K562 (cell line): ENCODE measurements around the gene KLF1. TPM values are rescaled to one million over a fixed set of nuclear protein-coding genes. Genes with fewer than 3 reads are reported as not detected.

Experiments used
- CHD1 ChIP-seq: fragments of 200-600 bp; sonication (generic); IDR thresholded peaks from one replicate; pipeline ENCODE4 v1.6.1; 2012; ENCODE audit warnings: mild to moderate bottlenecking, moderate library complexity, low read length, inconsistent platforms
- CREM ChIP-seq: IDR thresholded peaks from 2 replicates; pipeline ENCODE4 v1.6.1; 2014; ENCODE audit warnings: antibody characterized with exemption, low read depth
- ESRRA ChIP-seq: fragments of 450-650 bp; IDR thresholded peaks from 2 replicates; pipeline ENCODE4 v1.6.1; 2014; ENCODE audit warnings: low read depth, mild to moderate bottlenecking, moderate library complexity, borderline replicate concordance
- FOXJ2 ChIP-seq: fragments of 200-800 bp; sonication (Bioruptor generic); IDR thresholded peaks from 2 replicates; pipeline ENCODE4 v1.6.1; 2016; ENCODE audit warnings: missing genetic modification characterization, missing compliant biosample characterization
- IFI16 ChIP-seq: fragments of 250-450 bp; sonication (Bioruptor Pico); IDR thresholded peaks from 2 replicates; pipeline ENCODE4 v2.1.2; 2022; ENCODE audit warnings: mild to moderate bottlenecking, inconsistent platforms
- SLC30A9 ChIP-seq: fragments of 250-450 bp; sonication (Bioruptor Pico); IDR thresholded peaks from 2 replicates; pipeline ENCODE4 v1.8.0; 2022; ENCODE audit warnings: mild to moderate bottlenecking, moderate library complexity
- ZBTB33 ChIP-seq: sonication (generic); formaldehyde crosslinking; IDR thresholded peaks from 2 replicates; pipeline ENCODE4 v1.8.1; 2023; ENCODE audit warnings: mild to moderate bottlenecking, missing genetic modification reagents
- ZNF592 ChIP-seq: fragments of 450-650 bp; IDR thresholded peaks from 2 replicates; pipeline ENCODE4 v1.6.1; 2017; ENCODE audit warnings: antibody characterized with exemption, mild to moderate bottlenecking
- ZNF830 ChIP-seq: fragments of 250-450 bp; sonication (Bioruptor Pico); IDR thresholded peaks from 2 replicates; pipeline ENCODE4 v1.5.0; 2021; ENCODE audit warnings: mild to moderate bottlenecking
- polyA plus RNA-seq, 8 experiments: library from polyadenylated mRNA; depleted of rRNA in 4 of 8; stranded (reverse) in 5 of 8; unstranded in 3 of 8; fragments of >200 nt; fragmentation: Nextera tagmentation in 2 of 8; fragmentation: Illumina TruSeq in 1 of 8; extraction: Ambion mirVana in 2 of 8; extraction: Trizol in 1 of 8; gene quantifications; 2 replicates each; pipeline versions ENCODE4 v1.2.1 to v1.2.3, GENCODE V29; 2011 to 2014; ENCODE audit warnings: inconsistent platforms in 1 of 8, missing spikeins in 1 of 8
- total RNA-seq, 7 experiments: library from RNA; depleted of rRNA in 6 of 7; stranded (reverse); fragments of >200 nt in 6 of 7; fragmentation: Illumina TruSeq in 2 of 7; extraction: Trizol in 2 of 7; gene quantifications; 2 replicates each; pipeline versions ENCODE4 v1.2.1 to v1.2.3, GENCODE V29; 2011 to 2021; ENCODE audit warnings: low replicate concordance in 1 of 7
- TF ChIP-seq, protein P1 (sequence below): sonication (generic); formaldehyde crosslinking; IDR thresholded peaks from 2 replicates; pipeline ENCODE4 v1.8.0; 2022; ENCODE audit warnings: mild to moderate bottlenecking, missing genetic modification reagents

KLF1 gene
- total and polyA plus RNA-seq, 9 of the 15 experiments (the other 6 are each of a cell fraction or from before 2014, with no cell fraction given) = 8.4 to 163 (median 47.3) TPM

DNA sequence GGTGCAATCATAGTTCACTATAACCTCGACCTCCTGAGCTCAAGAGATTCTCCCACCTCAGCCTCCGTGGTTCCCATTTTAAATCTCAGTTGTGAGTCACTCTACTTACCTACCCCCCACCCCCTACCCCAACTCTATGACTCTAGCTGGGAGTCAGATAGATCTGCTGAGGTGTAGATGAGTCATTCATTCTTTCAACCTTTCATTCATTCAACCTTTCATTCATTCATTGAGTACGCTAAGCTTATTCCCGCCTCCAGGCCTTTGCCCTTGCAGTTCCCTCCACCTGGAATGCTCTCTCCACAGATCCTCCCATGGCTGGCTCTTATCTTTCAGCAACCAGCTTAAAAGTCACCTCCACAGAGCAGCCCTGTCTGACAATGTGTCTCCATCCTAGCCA is 49.8 kb downstream of the KLF1 start (continued):
- no peak for TF ChIP-seq ZNF592
- no peak for TF ChIP-seq ZNF830 (CRISPR knock-in tag)
- no peak for TF ChIP-seq CHD1
- TF ChIP-seq CREM = no peak
- TF ChIP-seq ZBTB33 (CRISPR knock-in tag) = no peak
- TF ChIP-seq ESRRA = no peak
- TF ChIP-seq, protein P1, sequence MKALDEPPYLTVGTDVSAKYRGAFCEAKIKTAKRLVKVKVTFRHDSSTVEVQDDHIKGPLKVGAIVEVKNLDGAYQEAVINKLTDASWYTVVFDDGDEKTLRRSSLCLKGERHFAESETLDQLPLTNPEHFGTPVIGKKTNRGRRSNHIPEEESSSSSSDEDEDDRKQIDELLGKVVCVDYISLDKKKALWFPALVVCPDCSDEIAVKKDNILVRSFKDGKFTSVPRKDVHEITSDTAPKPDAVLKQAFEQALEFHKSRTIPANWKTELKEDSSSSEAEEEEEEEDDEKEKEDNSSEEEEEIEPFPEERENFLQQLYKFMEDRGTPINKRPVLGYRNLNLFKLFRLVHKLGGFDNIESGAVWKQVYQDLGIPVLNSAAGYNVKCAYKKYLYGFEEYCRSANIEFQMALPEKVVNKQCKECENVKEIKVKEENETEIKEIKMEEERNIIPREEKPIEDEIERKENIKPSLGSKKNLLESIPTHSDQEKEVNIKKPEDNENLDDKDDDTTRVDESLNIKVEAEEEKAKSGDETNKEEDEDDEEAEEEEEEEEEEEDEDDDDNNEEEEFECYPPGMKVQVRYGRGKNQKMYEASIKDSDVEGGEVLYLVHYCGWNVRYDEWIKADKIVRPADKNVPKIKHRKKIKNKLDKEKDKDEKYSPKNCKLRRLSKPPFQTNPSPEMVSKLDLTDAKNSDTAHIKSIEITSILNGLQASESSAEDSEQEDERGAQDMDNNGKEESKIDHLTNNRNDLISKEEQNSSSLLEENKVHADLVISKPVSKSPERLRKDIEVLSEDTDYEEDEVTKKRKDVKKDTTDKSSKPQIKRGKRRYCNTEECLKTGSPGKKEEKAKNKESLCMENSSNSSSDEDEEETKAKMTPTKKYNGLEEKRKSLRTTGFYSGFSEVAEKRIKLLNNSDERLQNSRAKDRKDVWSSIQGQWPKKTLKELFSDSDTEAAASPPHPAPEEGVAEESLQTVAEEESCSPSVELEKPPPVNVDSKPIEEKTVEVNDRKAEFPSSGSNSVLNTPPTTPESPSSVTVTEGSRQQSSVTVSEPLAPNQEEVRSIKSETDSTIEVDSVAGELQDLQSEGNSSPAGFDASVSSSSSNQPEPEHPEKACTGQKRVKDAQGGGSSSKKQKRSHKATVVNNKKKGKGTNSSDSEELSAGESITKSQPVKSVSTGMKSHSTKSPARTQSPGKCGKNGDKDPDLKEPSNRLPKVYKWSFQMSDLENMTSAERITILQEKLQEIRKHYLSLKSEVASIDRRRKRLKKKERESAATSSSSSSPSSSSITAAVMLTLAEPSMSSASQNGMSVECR (CRISPR knock-in tag) = no peak
- no peak for TF ChIP-seq IFI16 (CRISPR knock-in tag)
- no peak for TF ChIP-seq FOXJ2 (tag)
- no peak for TF ChIP-seq SLC30A9 (CRISPR knock-in tag)
